ENCODE results near the gene SLC25A26. TPM values are rescaled to one million over a fixed set of nuclear protein-coding genes. Genes with fewer than 3 reads are reported as not detected.

The SLC25A26 gene
- total and polyA plus RNA-seq, 2 of the 13 experiments (the other 11 are each of a cell fraction or from before 2014, with no cell fraction given): 23.1 to 32.7 TPM

- H2AFZ ChIP-seq (ENCODE audit: low read length): no peak overlapping the region
- POLR2A ChIA-PET: no interaction called here
- peak; percentile 18 for DNase-seq (ENCODE audit: low spot score)
- H4K20me1 ChIP-seq (ENCODE audit: insufficient read depth, low read length): no peaks in the 10 kb centered on the region
- no peak overlapping the region for H3K9ac ChIP-seq (ENCODE audit: insufficient read depth, low read depth, low read length)
- in situ Hi-C loops (cut with HindIII; ENCODE audit: extremely low pct_ligation_motif_present, low pct_unique_long_range_greater_than_20kb) (no loop called here), intact Hi-C loops (cut with micrococcal nuclease; ENCODE audit: unreplicated experiment) (no loop called here)
- peaks cover 19% of the 10 kb centered on the region for H3K4me1 ChIP-seq (ENCODE audit: insufficient read depth, low read length)
- FAIRE-seq: no peak
- H3K9me3 ChIP-seq (ENCODE audit: low read length): no peaks in the 10 kb centered on the region
- H3K4me3 ChIP-seq (replicated peaks in 1 of 3; ENCODE audit: insufficient read depth in 1 of 3, low read depth in 2 of 3, low read length in 3 of 3): no peak overlapping the region; a peak in 1 of 6 replicates
- no peaks in the 10 kb centered on the region for H3K79me2 ChIP-seq (ENCODE audit: insufficient read depth, low read length)
- peak; percentile 52; the same call in 2 of the 3 replicates for ATAC-seq
- H3K36me3 ChIP-seq (replicated peaks in 1 of 2; ENCODE audit: control insufficient read depth in 1 of 2, insufficient read depth in 2 of 2, low read length in 2 of 2): no peaks in the 10 kb centered on the region
- peak overlapping the region; percentile 54 for H3K27ac ChIP-seq (ENCODE audit: extremely low read length, insufficient read depth, low read length)
- no peaks in the 10 kb centered on the region for H3K27me3 ChIP-seq (ENCODE audit: control insufficient read depth in 1 of 2, insufficient read depth in 2 of 2, low read length in 2 of 2)
- WGBS (ENCODE audit: low lambda C conversion rate): 26% methylated on average over 3 of the region's 3 CpGs
- CTCF ChIA-PET (ENCODE audit: low intra/inter-chr PET ratio, low total read pairs): interaction anchor here (1.4 kb wide), 1 partner anchor 536 kb away, joined by 5 read pairs; no protein-coding TSS in a partner anchor
- H3K4me2 ChIP-seq (ENCODE audit: low read depth, low read length): peak overlapping the region; percentile 20; the same call in 1 of the 2 replicates
- TF ChIP-seq SIX4 (CRISPR knock-in tag; IDR thresholded peaks at IDR 0.05) (peak; percentile 72; the same call in 1 of the 2 replicates), HOMEZ (CRISPR knock-in tag; IDR thresholded peaks at IDR 0.05; ENCODE audit: low read depth) (0 out of 2 replicates have a peak, but pooled peaks have one; percentile 52), SIX1 (CRISPR knock-in tag; IDR thresholded peaks at IDR 0.05; ENCODE audit: borderline replicate concordance) (peak; percentile 90), ELF3 (CRISPR knock-in tag; IDR thresholded peaks at IDR 0.05) (peak; percentile 26; the same call in 1 of the 2 replicates), ZNF574 (CRISPR knock-in tag; IDR thresholded peaks at IDR 0.05) (no peak), NR2F6 (IDR thresholded peaks at IDR 0.05) (0 out of 2 replicates have a peak, but pooled peaks have one; percentile 27), NR2F6 (CRISPR knock-in tag; IDR thresholded peaks at IDR 0.05) (no peak), KLF9 (CRISPR knock-in tag; IDR thresholded peaks at IDR 0.05; ENCODE audit: low read depth) (no peak)
- no TSS peak for BruUV-seq (replicated peaks)
Measured at GRCh38 chr3:66280304-66280703, 59.5 kb downstream of the SLC25A26 start.
